Keratinocyte (primary cell): ENCODE data around the gene ROPN1L.

Experiments
- EZH2 ChIP-seq: IDR thresholded peaks from one replicate; pipeline ENCODE4 v1.6.1; 2012; ENCODE audit warnings: inconsistent platforms, mild to moderate bottlenecking, low read length, moderate library complexity
- TF ChIP-seq, protein P1 (sequence below), 3 experiments: IDR thresholded peaks in 1 of 3; conservative IDR thresholded peaks in 1 of 3; optimal IDR thresholded peaks in 1 of 3; 2 replicates in 2 of 3; 3 replicates in 1 of 3; pipeline versions ENCODE3 to v1.5.1; 2011; ENCODE audit warnings: low read length in 3 of 3, mild to moderate bottlenecking in 3 of 3, moderate library complexity in 2 of 3, control low read depth in 1 of 3, inconsistent platforms in 1 of 3; ENCODE audit not compliant: insufficient read depth in 2 of 3; ENCODE audit errors: extremely low read depth in 1 of 3

- TF ChIP-seq, protein P1, sequence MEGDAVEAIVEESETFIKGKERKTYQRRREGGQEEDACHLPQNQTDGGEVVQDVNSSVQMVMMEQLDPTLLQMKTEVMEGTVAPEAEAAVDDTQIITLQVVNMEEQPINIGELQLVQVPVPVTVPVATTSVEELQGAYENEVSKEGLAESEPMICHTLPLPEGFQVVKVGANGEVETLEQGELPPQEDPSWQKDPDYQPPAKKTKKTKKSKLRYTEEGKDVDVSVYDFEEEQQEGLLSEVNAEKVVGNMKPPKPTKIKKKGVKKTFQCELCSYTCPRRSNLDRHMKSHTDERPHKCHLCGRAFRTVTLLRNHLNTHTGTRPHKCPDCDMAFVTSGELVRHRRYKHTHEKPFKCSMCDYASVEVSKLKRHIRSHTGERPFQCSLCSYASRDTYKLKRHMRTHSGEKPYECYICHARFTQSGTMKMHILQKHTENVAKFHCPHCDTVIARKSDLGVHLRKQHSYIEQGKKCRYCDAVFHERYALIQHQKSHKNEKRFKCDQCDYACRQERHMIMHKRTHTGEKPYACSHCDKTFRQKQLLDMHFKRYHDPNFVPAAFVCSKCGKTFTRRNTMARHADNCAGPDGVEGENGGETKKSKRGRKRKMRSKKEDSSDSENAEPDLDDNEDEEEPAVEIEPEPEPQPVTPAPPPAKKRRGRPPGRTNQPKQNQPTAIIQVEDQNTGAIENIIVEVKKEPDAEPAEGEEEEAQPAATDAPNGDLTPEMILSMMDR (optimal IDR thresholded peaks at IDR 0.05 in 1 of 3, IDR thresholded peaks at IDR 0.05 in 1 of 3, conservative IDR thresholded peaks at IDR 0.05 in 1 of 3; ENCODE audit: extremely low read depth in 1 of 3, insufficient read depth in 2 of 3, low read length in 3 of 3) = no peak
- TF ChIP-seq EZH2 = no peak
Measured at GRCh38 chr5:10447041-10447440, 5.4 kb downstream of the ROPN1L start.
